ENCODE measurements around the gene SLX4IP. TPM values are rescaled to one million over a fixed set of nuclear protein-coding genes. Genes with fewer than 3 reads are reported as not detected.
A peak's percentile ranks its signal among the peaks of the same experiment; 100 is the strongest.

The SLX4IP gene
- total and polyA plus RNA-seq, 2 of the 13 experiments (the other 11 are each of a cell fraction or from before 2014, with no cell fraction given), result 3.6 to 7.3 TPM

DNA sequence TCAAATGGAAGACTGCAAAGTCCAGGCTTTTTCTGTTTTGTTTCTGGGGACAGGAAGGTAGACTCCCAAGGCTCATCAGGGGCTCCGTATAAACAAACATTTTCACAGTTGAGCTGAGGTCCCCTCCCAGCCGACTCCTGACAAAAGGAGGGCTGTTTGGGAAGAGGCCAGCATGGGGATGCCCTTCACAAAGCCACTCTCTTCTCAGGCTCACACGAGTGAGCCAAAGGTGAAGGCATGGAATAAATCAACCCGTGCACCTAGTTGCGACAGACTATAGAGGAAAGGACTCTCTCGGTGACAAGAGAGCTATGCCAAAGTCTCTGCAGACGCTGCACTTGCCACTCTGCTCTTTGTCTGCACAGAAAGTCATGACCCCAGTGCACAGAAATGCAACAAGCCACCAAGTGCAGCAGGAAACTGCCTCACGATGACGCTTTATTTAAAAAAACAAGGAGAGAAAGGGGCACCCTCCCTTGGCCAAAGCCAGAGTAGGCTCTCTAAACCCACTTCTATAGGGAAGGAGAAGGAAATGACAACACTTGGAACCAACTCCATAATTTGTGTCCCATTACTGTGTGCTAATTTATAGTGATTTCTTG lies 217.7 kb downstream of the SLX4IP start (continued):
- no peak for TF ChIP-seq POLR2AphosphoS5 (IDR thresholded peaks at IDR 0.05; ENCODE audit: low read depth, low read length)
- peak; percentile 81 for TF ChIP-seq RCOR2 (CRISPR knock-in tag; IDR thresholded peaks at IDR 0.05)
- no peak for TF ChIP-seq ZNF274 (CRISPR knock-in tag; IDR thresholded peaks at IDR 0.05)
- peak; percentile 50 for TF ChIP-seq TEAD3 (CRISPR knock-in tag; optimal IDR thresholded peaks at IDR 0.05; ENCODE audit: borderline replicate concordance)
- no peak for TF ChIP-seq ZNF557 (CRISPR knock-in tag; IDR thresholded peaks at IDR 0.05)
- no peak for TF ChIP-seq SRY (CRISPR knock-in tag; IDR thresholded peaks at IDR 0.05)
- no peak for TF ChIP-seq SP5 (CRISPR knock-in tag; IDR thresholded peaks at IDR 0.05; ENCODE audit: borderline replicate concordance, low read depth)
- TF ChIP-seq MAFG (CRISPR knock-in tag; IDR thresholded peaks at IDR 0.05), result no peak
- TF ChIP-seq, protein P1, sequence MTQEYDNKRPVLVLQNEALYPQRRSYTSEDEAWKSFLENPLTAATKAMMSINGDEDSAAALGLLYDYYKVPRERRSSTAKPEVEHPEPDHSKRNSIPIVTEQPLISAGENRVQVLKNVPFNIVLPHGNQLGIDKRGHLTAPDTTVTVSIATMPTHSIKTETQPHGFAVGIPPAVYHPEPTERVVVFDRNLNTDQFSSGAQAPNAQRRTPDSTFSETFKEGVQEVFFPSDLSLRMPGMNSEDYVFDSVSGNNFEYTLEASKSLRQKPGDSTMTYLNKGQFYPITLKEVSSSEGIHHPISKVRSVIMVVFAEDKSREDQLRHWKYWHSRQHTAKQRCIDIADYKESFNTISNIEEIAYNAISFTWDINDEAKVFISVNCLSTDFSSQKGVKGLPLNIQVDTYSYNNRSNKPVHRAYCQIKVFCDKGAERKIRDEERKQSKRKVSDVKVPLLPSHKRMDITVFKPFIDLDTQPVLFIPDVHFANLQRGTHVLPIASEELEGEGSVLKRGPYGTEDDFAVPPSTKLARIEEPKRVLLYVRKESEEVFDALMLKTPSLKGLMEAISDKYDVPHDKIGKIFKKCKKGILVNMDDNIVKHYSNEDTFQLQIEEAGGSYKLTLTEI (CRISPR knock-in tag; conservative IDR thresholded peaks at IDR 0.05), result no peak
- 0 out of 2 replicates have a peak, but pooled peaks have one; percentile 55 for TF ChIP-seq ZNF761 (CRISPR knock-in tag; conservative IDR thresholded peaks at IDR 0.05)
- TF ChIP-seq IKZF1 (IDR thresholded peaks at IDR 0.05), result no peak
- TF ChIP-seq, protein P2, sequence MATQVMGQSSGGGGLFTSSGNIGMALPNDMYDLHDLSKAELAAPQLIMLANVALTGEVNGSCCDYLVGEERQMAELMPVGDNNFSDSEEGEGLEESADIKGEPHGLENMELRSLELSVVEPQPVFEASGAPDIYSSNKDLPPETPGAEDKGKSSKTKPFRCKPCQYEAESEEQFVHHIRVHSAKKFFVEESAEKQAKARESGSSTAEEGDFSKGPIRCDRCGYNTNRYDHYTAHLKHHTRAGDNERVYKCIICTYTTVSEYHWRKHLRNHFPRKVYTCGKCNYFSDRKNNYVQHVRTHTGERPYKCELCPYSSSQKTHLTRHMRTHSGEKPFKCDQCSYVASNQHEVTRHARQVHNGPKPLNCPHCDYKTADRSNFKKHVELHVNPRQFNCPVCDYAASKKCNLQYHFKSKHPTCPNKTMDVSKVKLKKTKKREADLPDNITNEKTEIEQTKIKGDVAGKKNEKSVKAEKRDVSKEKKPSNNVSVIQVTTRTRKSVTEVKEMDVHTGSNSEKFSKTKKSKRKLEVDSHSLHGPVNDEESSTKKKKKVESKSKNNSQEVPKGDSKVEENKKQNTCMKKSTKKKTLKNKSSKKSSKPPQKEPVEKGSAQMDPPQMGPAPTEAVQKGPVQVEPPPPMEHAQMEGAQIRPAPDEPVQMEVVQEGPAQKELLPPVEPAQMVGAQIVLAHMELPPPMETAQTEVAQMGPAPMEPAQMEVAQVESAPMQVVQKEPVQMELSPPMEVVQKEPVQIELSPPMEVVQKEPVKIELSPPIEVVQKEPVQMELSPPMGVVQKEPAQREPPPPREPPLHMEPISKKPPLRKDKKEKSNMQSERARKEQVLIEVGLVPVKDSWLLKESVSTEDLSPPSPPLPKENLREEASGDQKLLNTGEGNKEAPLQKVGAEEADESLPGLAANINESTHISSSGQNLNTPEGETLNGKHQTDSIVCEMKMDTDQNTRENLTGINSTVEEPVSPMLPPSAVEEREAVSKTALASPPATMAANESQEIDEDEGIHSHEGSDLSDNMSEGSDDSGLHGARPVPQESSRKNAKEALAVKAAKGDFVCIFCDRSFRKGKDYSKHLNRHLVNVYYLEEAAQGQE (IDR thresholded peaks at IDR 0.05; ENCODE audit: borderline replicate concordance in 1 of 2, low read depth in 1 of 2, low read length in 2 of 2), result peak in 1 of 2 experiments; percentile 40; a peak in 1 of 4 replicates
- no peak for TF ChIP-seq ZNF83 (CRISPR knock-in tag; IDR thresholded peaks at IDR 0.05; ENCODE audit: borderline replicate concordance)
- no peak for TF ChIP-seq ZNF550 (CRISPR knock-in tag; IDR thresholded peaks at IDR 0.05; ENCODE audit: borderline replicate concordance)
- TF ChIP-seq, protein P3, sequence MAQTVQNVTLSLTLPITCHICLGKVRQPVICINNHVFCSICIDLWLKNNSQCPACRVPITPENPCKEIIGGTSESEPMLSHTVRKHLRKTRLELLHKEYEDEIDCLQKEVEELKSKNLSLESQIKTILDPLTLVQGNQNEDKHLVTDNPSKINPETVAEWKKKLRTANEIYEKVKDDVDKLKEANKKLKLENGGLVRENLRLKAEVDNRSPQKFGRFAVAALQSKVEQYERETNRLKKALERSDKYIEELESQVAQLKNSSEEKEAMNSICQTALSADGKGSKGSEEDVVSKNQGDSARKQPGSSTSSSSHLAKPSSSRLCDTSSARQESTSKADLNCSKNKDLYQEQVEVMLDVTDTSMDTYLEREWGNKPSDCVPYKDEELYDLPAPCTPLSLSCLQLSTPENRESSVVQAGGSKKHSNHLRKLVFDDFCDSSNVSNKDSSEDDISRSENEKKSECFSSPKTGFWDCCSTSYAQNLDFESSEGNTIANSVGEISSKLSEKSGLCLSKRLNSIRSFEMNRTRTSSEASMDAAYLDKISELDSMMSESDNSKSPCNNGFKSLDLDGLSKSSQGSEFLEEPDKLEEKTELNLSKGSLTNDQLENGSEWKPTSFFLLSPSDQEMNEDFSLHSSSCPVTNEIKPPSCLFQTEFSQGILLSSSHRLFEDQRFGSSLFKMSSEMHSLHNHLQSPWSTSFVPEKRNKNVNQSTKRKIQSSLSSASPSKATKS (CRISPR knock-in tag; IDR thresholded peaks at IDR 0.05), result no peak
- TF ChIP-seq MXI1 (IDR thresholded peaks at IDR 0.05; ENCODE audit: borderline replicate concordance, low read depth, low read length), result 0 out of 3 replicates have a peak, but pooled peaks have one; percentile 39
- no peak for TF ChIP-seq ZSCAN20 (CRISPR knock-in tag; IDR thresholded peaks at IDR 0.05; ENCODE audit: borderline replicate concordance)
- no peak for TF ChIP-seq SRF (IDR thresholded peaks at IDR 0.05; ENCODE audit: low read depth, low read length)
- TF ChIP-seq, protein P4, sequence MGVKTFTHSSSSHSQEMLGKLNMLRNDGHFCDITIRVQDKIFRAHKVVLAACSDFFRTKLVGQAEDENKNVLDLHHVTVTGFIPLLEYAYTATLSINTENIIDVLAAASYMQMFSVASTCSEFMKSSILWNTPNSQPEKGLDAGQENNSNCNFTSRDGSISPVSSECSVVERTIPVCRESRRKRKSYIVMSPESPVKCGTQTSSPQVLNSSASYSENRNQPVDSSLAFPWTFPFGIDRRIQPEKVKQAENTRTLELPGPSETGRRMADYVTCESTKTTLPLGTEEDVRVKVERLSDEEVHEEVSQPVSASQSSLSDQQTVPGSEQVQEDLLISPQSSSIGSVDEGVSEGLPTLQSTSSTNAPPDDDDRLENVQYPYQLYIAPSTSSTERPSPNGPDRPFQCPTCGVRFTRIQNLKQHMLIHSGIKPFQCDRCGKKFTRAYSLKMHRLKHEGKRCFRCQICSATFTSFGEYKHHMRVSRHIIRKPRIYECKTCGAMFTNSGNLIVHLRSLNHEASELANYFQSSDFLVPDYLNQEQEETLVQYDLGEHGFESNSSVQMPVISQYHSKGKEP (CRISPR knock-in tag; IDR thresholded peaks at IDR 0.05), result no peak
- no peak for TF ChIP-seq ZNF34 (CRISPR knock-in tag; IDR thresholded peaks at IDR 0.05; ENCODE audit: borderline replicate concordance)
- peak; percentile 63; the same call in 1 of the 2 replicates for TF ChIP-seq MYC (CRISPR knock-in tag; IDR thresholded peaks at IDR 0.05; ENCODE audit: borderline replicate concordance)
- TF ChIP-seq RXRA (CRISPR knock-in tag; IDR thresholded peaks at IDR 0.05), result peak; percentile 94
